K562 (cell line): ENCODE results near the gene MECR. TPM values are rescaled to one million over a fixed set of nuclear protein-coding genes. Genes with fewer than 3 reads are reported as not detected.

ENCODE experiments used
- ATAC-seq: fragments of 200-7000 bp; cut with Tn5 transposase; 3 replicates; pipeline ENCODE4 v1.9.1; 2020; ENCODE audit warnings: moderate library complexity
- BruUV-seq: library from RNA; stranded (reverse); fragments of 400-500 nt; replicated peaks from 2 replicates; lab custom pipeline; 2021; lab: Mats Ljungman, UMichigan
- CTCF ChIA-PET: fragments of 300-600 bp; formaldehyde crosslinking; extraction: SDS; loops from one replicate; lab custom pipeline; 2021; ENCODE audit warnings: low intra/inter-chr PET ratio; lab: Yijun Ruan, JAX
- POLR2A ChIA-PET: fragments of 300-600, 350-650 bp; sonication (Branson Sonifier 250); formaldehyde crosslinking; extraction: SDS; loops from one replicate; lab custom pipeline; 2021; ENCODE audit warnings: antibody characterized with exemption, inconsistent platforms; lab: Yijun Ruan, JAX
- DNase-seq, 4 experiments: peaks; one replicate each; pipeline versions ENCODE4 v3.0.0 to v3.0.0-alpha.2; 2011 to 2018; ENCODE audit warnings: low spot score in 3 of 4, mixed read lengths in 3 of 4; ENCODE audit errors: extremely low read depth in 1 of 4
- FAIRE-seq: peaks from 2 replicates; lab custom pipeline; 2011; peaks lifted over from hg19 to GRCh38; lab: Jason Lieb, UNC
- H2AFZ ChIP-seq: 2 replicates; pipeline ENCODE4 v1.6.0; 2011; ENCODE audit warnings: low read depth, low read length, control low read depth, inconsistent platforms
- H3K27ac ChIP-seq: fragments of 200-600 bp; 3 replicates; pipeline ENCODE4 v1.8.0; 2011; ENCODE audit warnings: low read depth, mild to moderate bottlenecking, control low read depth, inconsistent platforms, low read length, moderate library complexity, mixed read lengths; ENCODE audit errors: extremely low read depth
- H3K27me3 ChIP-seq, 2 experiments: fragments of 300-600 bp in 1 of 2; 2 replicates in 1 of 2; 3 replicates in 1 of 2; pipeline versions ENCODE4 v1.6.0 to v1.8.0; 2011; ENCODE audit warnings: inconsistent platforms in 2 of 2, low read length in 2 of 2, mild to moderate bottlenecking in 1 of 2, mixed read lengths in 1 of 2, moderate library complexity in 1 of 2; ENCODE audit not compliant: control insufficient read depth in 2 of 2, insufficient read depth in 2 of 2
- H3K36me3 ChIP-seq: fragments of 300-600 bp; 3 replicates; pipeline ENCODE4 v1.8.0; 2011; ENCODE audit warnings: mild to moderate bottlenecking, low read length, inconsistent platforms; ENCODE audit not compliant: control insufficient read depth, insufficient read depth
- H3K4me1 ChIP-seq, 2 experiments: fragments of 200-600 bp in 1 of 2; replicated peaks in 1 of 2; 2 replicates in 1 of 2; 3 replicates in 1 of 2; pipeline versions ENCODE4 v1.5.1 to v1.8.0; 2011; ENCODE audit warnings: inconsistent platforms in 2 of 2, low read length in 2 of 2, mild to moderate bottlenecking in 1 of 2, mixed read lengths in 1 of 2, moderate library complexity in 1 of 2; ENCODE audit not compliant: control insufficient read depth in 2 of 2, insufficient read depth in 2 of 2
- H3K4me2 ChIP-seq: 2 replicates; pipeline ENCODE4 v1.6.1; 2011; ENCODE audit warnings: low read length, control low read depth, inconsistent platforms, mixed read lengths; ENCODE audit not compliant: insufficient read depth
- H3K4me3 ChIP-seq: fragments of 200-600 bp; sonication (generic), shearing (Covaris generic); 2 replicates; pipeline ENCODE4 v1.5.1; 2016; ENCODE audit warnings: control low read depth, inconsistent platforms
- H3K79me2 ChIP-seq: fragments of 200-600 bp; 3 replicates; pipeline ENCODE4 v1.8.0; 2011; ENCODE audit warnings: low read length, inconsistent platforms; ENCODE audit not compliant: control insufficient read depth, insufficient read depth
- H3K9ac ChIP-seq, 2 experiments: 2 replicates each; pipeline versions ENCODE4 v1.6.0 to v1.6.1; 2011; ENCODE audit warnings: low read depth in 2 of 2, low read length in 2 of 2, control low read depth in 1 of 2, inconsistent platforms in 1 of 2, mild to moderate bottlenecking in 1 of 2, mixed read lengths in 1 of 2; ENCODE audit not compliant: insufficient read depth in 1 of 2
- H3K9me1 ChIP-seq: one replicate; pipeline ENCODE4 v1.6.0; 2011; ENCODE audit warnings: inconsistent platforms, mild to moderate bottlenecking, low read length, moderate library complexity; ENCODE audit not compliant: control insufficient read depth, insufficient read depth
- H3K9me3 ChIP-seq: replicated peaks from 2 replicates; pipeline ENCODE4 v1.5.1; 2011; ENCODE audit warnings: low read depth, low read length, inconsistent platforms; ENCODE audit not compliant: control insufficient read depth, insufficient read depth
- H4K20me1 ChIP-seq: replicated peaks from 2 replicates; pipeline ENCODE4 v1.6.1; 2011; ENCODE audit warnings: low read length, inconsistent platforms, mixed read lengths; ENCODE audit not compliant: control insufficient read depth, insufficient read depth
- AFF4 ChIP-seq: sonication (generic); formaldehyde crosslinking; IDR thresholded peaks from 2 replicates; pipeline ENCODE4 v1.8.0; 2023; ENCODE audit warnings: mild to moderate bottlenecking, missing genetic modification reagents
- ETV5 ChIP-seq: sonication (generic); formaldehyde crosslinking; IDR thresholded peaks from 2 replicates; pipeline ENCODE4 v1.4.0; 2020; ENCODE audit warnings: low read depth, mild to moderate bottlenecking, missing genetic modification reagents
- HDAC1 ChIP-seq, 2 experiments: fragments of 450-650 bp; IDR thresholded peaks; 2 replicates each; pipeline ENCODE4 v1.6.1; 2016 to 2017; ENCODE audit warnings: inconsistent platforms in 1 of 2, mild to moderate bottlenecking in 1 of 2, moderate library complexity in 1 of 2
- HDAC2 ChIP-seq: fragments of 450-650 bp; IDR thresholded peaks from 2 replicates; pipeline ENCODE4 v1.6.1; 2016; ENCODE audit warnings: mild to moderate bottlenecking
- HNRNPL ChIP-seq: fragments of 200-400 bp; formaldehyde crosslinking; IDR thresholded peaks from 2 replicates; pipeline ENCODE4 v1.6.1; 2017; ENCODE audit warnings: low read depth, mild to moderate bottlenecking, low read length
- JUN ChIP-seq, 2 experiments: sonication (generic) in 1 of 2; formaldehyde crosslinking in 1 of 2; IDR thresholded peaks; 2 replicates each; pipeline versions ENCODE4 v1.6.1 to v1.8.0; 2012 to 2022; ENCODE audit warnings: borderline replicate concordance in 2 of 2, mild to moderate bottlenecking in 2 of 2, improper control_type of control experiment in 1 of 2, low read depth in 1 of 2, low read length in 1 of 2, missing genetic modification reagents in 1 of 2
- MAFF ChIP-seq: IDR thresholded peaks from 2 replicates; pipeline ENCODE4 v1.6.1; 2012; ENCODE audit warnings: low read length, improper control_type of control experiment
- MTA2 ChIP-seq: fragments of 450-650 bp; IDR thresholded peaks from 2 replicates; pipeline ENCODE4 v1.6.1; 2016; ENCODE audit warnings: low read depth
- MXI1 ChIP-seq: IDR thresholded peaks from 2 replicates; pipeline ENCODE4 v1.6.1; 2011; ENCODE audit warnings: low read depth, mild to moderate bottlenecking, improper control_type of control experiment, low read length
- USF2 ChIP-seq: sonication (generic); formaldehyde crosslinking; IDR thresholded peaks from 2 replicates; pipeline ENCODE4 v1.5.0; 2020; ENCODE audit warnings: missing genetic modification reagents
- ZBTB43 ChIP-seq: sonication (generic); formaldehyde crosslinking; IDR thresholded peaks from 2 replicates; pipeline ENCODE4 v1.8.0; 2023; ENCODE audit warnings: mild to moderate bottlenecking, missing genetic modification reagents
- ZNF324 ChIP-seq: fragments of 250-450 bp; sonication (Bioruptor Pico); IDR thresholded peaks from 2 replicates; pipeline ENCODE4 v1.4.0; 2020; ENCODE audit warnings: mild to moderate bottlenecking
- ZNF354B ChIP-seq: fragments of 250-450 bp; sonication (Bioruptor Pico); IDR thresholded peaks from 2 replicates; pipeline ENCODE4 v1.4.0; 2020
- ZNF41 ChIP-seq: fragments of 250-450 bp; sonication (Bioruptor Pico); conservative IDR thresholded peaks from 2 replicates; pipeline ENCODE4 v1.4.0; 2020; ENCODE audit warnings: mild to moderate bottlenecking
- WGBS: fragments of 100-300 bp; shearing (Covaris generic); methylation state at CpG from one replicate; pipeline ENCODE4 v1.1.6; 2016; ENCODE audit warnings: low coverage, mixed read lengths; ENCODE audit not compliant: insufficient coverage; ENCODE audit errors: missing lambda C conversion rate; 5-methylcytosine and 5-hydroxymethylcytosine counted together
- in situ Hi-C: fragments of 300-500 bp; cut with MboI; formaldehyde crosslinking; loops from 4 replicates; pipeline ENCODE4 v1.15.0; 2018; ENCODE audit warnings: inconsistent platforms, mixed read lengths
- intact Hi-C: fragments of 100-400 bp; cut with micrococcal nuclease; formaldehyde crosslinking; loops from 2 replicates; pipeline ENCODE4 v1.14.2; 2022
- polyA plus RNA-seq, 8 experiments: library from polyadenylated mRNA; depleted of rRNA in 4 of 8; stranded (reverse) in 5 of 8; unstranded in 3 of 8; fragments of >200 nt; fragmentation: Nextera tagmentation in 2 of 8; fragmentation: Illumina TruSeq in 1 of 8; extraction: Ambion mirVana in 2 of 8; extraction: Trizol in 1 of 8; gene quantifications; 2 replicates each; pipeline versions ENCODE4 v1.2.1 to v1.2.3, GENCODE V29; 2011 to 2014; ENCODE audit warnings: inconsistent platforms in 1 of 8, missing spikeins in 1 of 8
- total RNA-seq, 7 experiments: library from RNA; depleted of rRNA in 6 of 7; stranded (reverse); fragments of >200 nt in 6 of 7; fragmentation: Illumina TruSeq in 2 of 7; extraction: Trizol in 2 of 7; gene quantifications; 2 replicates each; pipeline versions ENCODE4 v1.2.1 to v1.2.3, GENCODE V29; 2011 to 2021; ENCODE audit warnings: low replicate concordance in 1 of 7

MECR gene
- total and polyA plus RNA-seq, 9 of the 15 experiments (the other 6 are each of a cell fraction or from before 2014, with no cell fraction given), result 10.4 to 58.6 (median 42.9) TPM

DNA sequence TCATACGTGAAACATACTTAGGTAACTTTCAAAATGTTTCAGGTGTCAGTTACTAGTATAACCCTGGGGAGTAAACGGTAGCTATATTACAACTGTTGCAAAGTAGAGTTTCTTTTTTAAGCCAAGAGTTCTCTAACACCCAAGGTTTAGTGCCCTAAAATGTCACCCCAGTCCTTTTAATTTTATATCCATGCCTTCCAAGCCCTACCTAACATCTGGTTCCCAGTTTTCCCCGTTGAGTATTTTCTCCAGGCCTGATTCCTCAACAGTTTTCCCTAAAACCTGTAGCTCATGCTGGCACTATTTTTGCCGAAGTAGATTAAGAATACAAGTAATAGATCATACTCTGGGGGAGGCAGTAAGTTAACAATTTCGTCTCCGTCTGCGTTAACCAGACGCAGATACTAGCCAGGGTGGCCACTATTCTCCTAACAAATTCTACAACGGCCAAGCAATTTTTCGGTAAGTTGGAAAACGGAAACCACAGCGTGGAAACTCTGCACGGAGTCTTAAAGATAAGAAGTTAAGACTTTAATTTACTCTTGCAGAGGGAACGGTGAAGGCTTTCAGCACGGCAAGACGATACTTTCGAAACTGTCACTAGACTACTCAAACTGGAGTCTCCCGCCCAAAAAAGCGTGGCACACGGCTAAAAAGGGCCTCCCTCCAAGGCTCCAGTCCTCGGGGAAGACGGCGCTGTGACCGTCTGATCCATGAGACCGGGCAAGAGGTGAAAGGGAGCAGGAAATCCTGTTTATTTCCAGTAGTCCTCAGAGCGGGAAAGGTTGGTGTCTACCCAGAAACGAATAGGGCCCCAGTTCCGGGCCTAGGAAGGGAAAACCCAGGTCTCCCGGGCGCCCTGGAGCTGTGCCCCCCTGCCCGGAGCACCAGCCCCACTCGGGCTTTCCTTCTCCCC, 50.0 kb downstream of the MECR start:
- Histone ChIP-seq H3K9ac (peak overlapping the region; percentile 97 to 100), H2AFZ (peak overlapping the region; percentile 88; the same call in 1 of the 2 replicates), H3K27ac (peak overlapping the region; percentile 100), H3K4me1 (peaks cover 20 to 32% of the 10 kb centered on the region in 2 experiments), H4K20me1 (peaks cover 33% of the 10 kb centered on the region; the same call in 1 of the 2 replicates), H3K9me1 (peaks cover 4% of the 10 kb centered on the region), H3K27me3 (no peaks in the 10 kb centered on the region), H3K79me2 (peaks cover 59% of the 10 kb centered on the region), H3K4me2 (peak overlapping the region; percentile 97), H3K4me3 (peak overlapping the region; percentile 95), H3K9me3 (no peaks in the 10 kb centered on the region), H3K36me3 (peaks cover 50% of the 10 kb centered on the region)
- DNase-seq, result peak in 1 of 4 experiments; percentile 55
- CTCF ChIA-PET, result interaction anchor here (1.5 to 1.7 kb wide), 2 partner anchors 17 to 299 kb away, joined by 4 to 5 read pairs; no protein-coding TSS in a partner anchor
- no TSS peak for BruUV-seq
- peak; percentile 3 for ATAC-seq
- FAIRE-seq, result no peak
- under 1% methylated on average over 32 of the region's 32 CpGs for WGBS
- intact Hi-C loops, result loop anchor here (1.0 to 10.0 kb wide), 2 partner anchors 22 to 536 kb away; partner anchors contain the start of genes RNU11 and TAF12
- POLR2A ChIA-PET, result interaction anchor here (0.6 to 7.6 kb wide), 21 partner anchors 9 to 1093 kb away, joined by 3 to 129 read pairs (median 3); partner anchors contain the start of gene EYA3
- in situ Hi-C loops, result loop anchor here (10.0 kb wide), 1 partner anchor 396 kb away; no protein-coding TSS in a partner anchor
- TF ChIP-seq HNRNPL (no peak), USF2 (no peak), JUN (IDR thresholded peaks at IDR 0.05; ENCODE audit: borderline replicate concordance, low read depth, low read length) (0 out of 2 replicates have a peak, but pooled peaks have one; percentile 10), JUN (CRISPR knock-in tag; IDR thresholded peaks at IDR 0.05; ENCODE audit: borderline replicate concordance) (no peak), MTA2 (no peak), ZBTB43 (peak; percentile 63; the same call in 1 of the 2 replicates), ZNF324 (0 out of 2 replicates have a peak, but pooled peaks have one; percentile 20), HDAC2 (no peak), MXI1 (peak; percentile 45; the same call in 1 of the 2 replicates), ZNF354B (no peak), MAFF (no peak), ETV5 (CRISPR knock-in tag) (no peak), ZNF41 (CRISPR knock-in tag) (no peak), AFF4 (no peak), HDAC1 (IDR thresholded peaks at IDR 0.05) (0 out of 4 replicates have a peak, but pooled peaks of 1 of the 2 experiments have one; percentile 12)
